GM19455 (cell line): Measurements from ENCODE around the gene SLC6A9.

Source experiments
- ATAC-seq: cut with Tn5 transposase; IDR thresholded peaks from one replicate; pipeline ENCODE4 v1.9.1; 2021; ENCODE audit not compliant: unreplicated experiment

The SLC6A9 gene

GRCh38 chr1:43986712-43987111 lies 44.5 kb downstream of the SLC6A9 start:
- ATAC-seq, result no peak

- ATAC-seq, result no peak
Measured at GRCh38 chr1:43985984-43986595, 45.2 kb downstream of the SLC6A9 start.

GRCh38 chr1:43984855-43985254 lies 46.4 kb downstream of the SLC6A9 start:
- ATAC-seq, result no peak

GRCh38 chr1:43983253-43983899 lies 47.9 kb downstream of the SLC6A9 start:
- ATAC-seq, result no peak

GRCh38 chr1:43982808-43983207 lies 48.5 kb downstream of the SLC6A9 start:
- ATAC-seq, result no peak

GRCh38 chr1:43982241-43982640 lies 49.0 kb downstream of the SLC6A9 start:
- ATAC-seq, result no peak

- no peak for ATAC-seq
Measured at GRCh38 chr1:43981636-43982035, 49.6 kb downstream of the SLC6A9 start.

GRCh38 chr1:43981135-43981491 lies 50.1 kb downstream of the SLC6A9 start:
- ATAC-seq, result no peak

GRCh38 chr1:43980255-43981134 lies 50.8 kb downstream of the SLC6A9 start:
- ATAC-seq, result no peak

GRCh38 chr1:43979528-43980254 lies 51.6 kb downstream of the SLC6A9 start:
- no peak for ATAC-seq

GRCh38 chr1:43979261-43979527 lies 52.1 kb downstream of the SLC6A9 start:
- no peak for ATAC-seq

- ATAC-seq, result no peak
Measured at GRCh38 chr1:43978551-43979260, 52.6 kb downstream of the SLC6A9 start, which contains the start of gene B4GALT2. Gene B4GALT2, plus strand, starts transcription at chr1:43979210. Its CDS starts 1,951 bp downstream, at chr1:43981161.

- ATAC-seq, result no peak
Measured at GRCh38 chr1:43978264-43978550, 53.1 kb downstream of the SLC6A9 start.

GRCh38 chr1:43977376-43978263 lies 53.6 kb downstream of the SLC6A9 start:
- ATAC-seq, result no peak

- no peak for ATAC-seq
Measured at GRCh38 chr1:43976890-43977289, 54.4 kb downstream of the SLC6A9 start.

GRCh38 chr1:43976045-43976444 lies 55.2 kb downstream of the SLC6A9 start:
- ATAC-seq, result no peak

GRCh38 chr1:43975249-43975961 lies 55.9 kb downstream of the SLC6A9 start:
- no peak for ATAC-seq

GRCh38 chr1:43974443-43975248 lies 56.6 kb downstream of the SLC6A9 start, which contains the start of gene ATP6V0B:
Gene ATP6V0B, plus strand, starts transcription at chr1:43974960. Its CDS starts 81 bp downstream, at chr1:43975041.
- ATAC-seq, result peak; percentile 69
